SJSA1 (cell line): Measurements from ENCODE around the gene LRRC75A. TPM values are rescaled to one million over a fixed set of nuclear protein-coding genes. Genes with fewer than 3 reads are reported as not detected.
"Not testable (repeated sequence)": the region's sequence is repeated elsewhere in the genome, so short reads cannot be mapped to it uniquely, and the experiment has no call there.

Experiments
- DNase-seq, 2 experiments: peaks; one replicate each; pipeline ENCODE4 v3.0.0-alpha.2; 2015 to 2020; ENCODE audit warnings: low spot score in 2 of 2, low read depth in 1 of 2
- H3K27ac ChIP-seq: fragments of 250-450 bp; sonication (Bioruptor Pico); 2 replicates; pipeline ENCODE4 v1.5.1; 2020; ENCODE audit warnings: mild to moderate bottlenecking, moderate library complexity
- H3K27me3 ChIP-seq: fragments of 250-450 bp; sonication (Bioruptor Pico); replicated peaks from 2 replicates; pipeline ENCODE4 v1.5.1; 2020; ENCODE audit warnings: mild to moderate bottlenecking, moderate library complexity
- H3K36me3 ChIP-seq: fragments of 250-450 bp; sonication (Bioruptor Pico); 2 replicates; pipeline ENCODE4 v1.5.1; 2020; ENCODE audit warnings: mild to moderate bottlenecking
- H3K4me1 ChIP-seq: fragments of 250-450 bp; sonication (Bioruptor Pico); replicated peaks from 2 replicates; pipeline ENCODE4 v1.6.1; 2021; ENCODE audit warnings: mild to moderate bottlenecking
- H3K4me3 ChIP-seq: fragments of 250-450 bp; sonication (Bioruptor Pico); 2 replicates; pipeline ENCODE4 v1.5.1; 2020; ENCODE audit warnings: mild to moderate bottlenecking
- H3K9me3 ChIP-seq: fragments of 250-450 bp; sonication (Bioruptor Pico); replicated peaks from 2 replicates; pipeline ENCODE4 v1.5.1; 2020; ENCODE audit warnings: mild to moderate bottlenecking
- total RNA-seq: library from RNA; depleted of rRNA; stranded (reverse); fragments of >200 nt; shearing (Covaris generic); gene quantifications from 2 replicates; pipeline ENCODE4 v1.2.3, GENCODE V29; 2014

The LRRC75A gene
- total RNA-seq, 1 experiment from 2014 or later = 0.39 TPM

- peaks cover 18% of the 10 kb centered on the region for H3K36me3 ChIP-seq
- no peaks in the 10 kb centered on the region for H3K4me1 ChIP-seq
- H3K4me3 ChIP-seq = no peak overlapping the region
- no peak for DNase-seq
- no peaks in the 10 kb centered on the region for H3K27me3 ChIP-seq
- no peak overlapping the region for H3K27ac ChIP-seq
- H3K9me3 ChIP-seq = no peaks in the 10 kb centered on the region
Measured at GRCh38 chr17:16462070-16462864, 29.7 kb downstream of the LRRC75A start.

- H3K36me3 ChIP-seq = peaks cover 20% of the 10 kb centered on the region
- H3K4me3 ChIP-seq = no peak overlapping the region
- no peaks in the 10 kb centered on the region for H3K27me3 ChIP-seq
- H3K27ac ChIP-seq = no peak overlapping the region
- no peaks in the 10 kb centered on the region for H3K4me1 ChIP-seq
- DNase-seq = no peak
- no peaks in the 10 kb centered on the region for H3K9me3 ChIP-seq
Measured at GRCh38 chr17:16461606-16461866, 30.5 kb downstream of the LRRC75A start.

GRCh38 chr17:16460796-16461605 lies 31.0 kb downstream of the LRRC75A start:
- Histone ChIP-seq H3K27me3 (no peaks in the 10 kb centered on the region), H3K9me3 (no peaks in the 10 kb centered on the region), H3K4me3 (no peak overlapping the region), H3K36me3 (peaks cover 20% of the 10 kb centered on the region), H3K4me1 (no peaks in the 10 kb centered on the region), H3K27ac (no peak overlapping the region)
- no peak for DNase-seq

GRCh38 chr17:16459855-16460550 lies 32.0 kb downstream of the LRRC75A start:
- Histone ChIP-seq H3K9me3 (no peaks in the 10 kb centered on the region), H3K4me1 (no peaks in the 10 kb centered on the region), H3K36me3 (peaks cover 20% of the 10 kb centered on the region), H3K4me3 (no peak overlapping the region), H3K27ac (no peak overlapping the region), H3K27me3 (no peaks in the 10 kb centered on the region)
- DNase-seq = no peak

- H3K4me3 ChIP-seq = no peak overlapping the region
- H3K4me1 ChIP-seq = no peaks in the 10 kb centered on the region
- no peaks in the 10 kb centered on the region for H3K9me3 ChIP-seq
- H3K27me3 ChIP-seq = no peaks in the 10 kb centered on the region
- H3K27ac ChIP-seq = no peak overlapping the region
- no peak for DNase-seq
- H3K36me3 ChIP-seq = peaks cover 20% of the 10 kb centered on the region
Measured at GRCh38 chr17:16459271-16459670, 32.7 kb downstream of the LRRC75A start.

- Histone ChIP-seq H3K27me3 (no peaks in the 10 kb centered on the region), H3K36me3 (peaks cover 10% of the 10 kb centered on the region; the same call in 1 of the 2 replicates), H3K27ac (no peak overlapping the region), H3K9me3 (no peaks in the 10 kb centered on the region), H3K4me1 (peaks cover 6% of the 10 kb centered on the region; the same call in 1 of the 2 replicates), H3K4me3 (no peak overlapping the region)
- DNase-seq = no peak
Measured at GRCh38 chr17:16456742-16457316, 35.2 kb downstream of the LRRC75A start.

GRCh38 chr17:16455997-16456741 lies 35.8 kb downstream of the LRRC75A start:
- Histone ChIP-seq H3K27ac (no peak overlapping the region), H3K27me3 (no peaks in the 10 kb centered on the region), H3K36me3 (peaks cover 11% of the 10 kb centered on the region; the same call in 1 of the 2 replicates), H3K9me3 (no peaks in the 10 kb centered on the region), H3K4me1 (peaks cover 6% of the 10 kb centered on the region; the same call in 1 of the 2 replicates), H3K4me3 (no peak overlapping the region)
- no peak for DNase-seq

GRCh38 chr17:16453493-16453851 lies 38.5 kb downstream of the LRRC75A start:
- no peak for DNase-seq
- H3K27me3 ChIP-seq = no peaks in the 10 kb centered on the region
- no peaks in the 10 kb centered on the region for H3K9me3 ChIP-seq
- peaks cover 17% of the 10 kb centered on the region for H3K4me1 ChIP-seq
- no peak overlapping the region for H3K4me3 ChIP-seq
- peaks cover 32% of the 10 kb centered on the region for H3K36me3 ChIP-seq
- H3K27ac ChIP-seq = no peak overlapping the region

- not testable (repeated sequence) for H3K9me3 ChIP-seq, H3K4me3 ChIP-seq, DNase-seq, H3K27ac ChIP-seq, H3K27me3 ChIP-seq
- H3K36me3 ChIP-seq = peaks cover 42% of the 10 kb centered on the region
- peaks cover 22% of the 10 kb centered on the region for H3K4me1 ChIP-seq
Measured at GRCh38 chr17:16452268-16452667, 39.7 kb downstream of the LRRC75A start.

- Histone ChIP-seq H3K27me3 (no peaks in the 10 kb centered on the region), H3K9me3 (no peaks in the 10 kb centered on the region), H3K27ac (no peak overlapping the region), H3K4me1 (peaks cover 22% of the 10 kb centered on the region), H3K36me3 (peaks cover 63% of the 10 kb centered on the region), H3K4me3 (no peak overlapping the region)
- DNase-seq = no peak
Measured at GRCh38 chr17:16450028-16450427, 42.0 kb downstream of the LRRC75A start.

- peaks cover 22% of the 10 kb centered on the region for H3K4me1 ChIP-seq
Measured at GRCh38 chr17:16449121-16449570, 42.8 kb downstream of the LRRC75A start.

GRCh38 chr17:16448490-16448889 lies 43.5 kb downstream of the LRRC75A start:
- H3K27me3 ChIP-seq = no peaks in the 10 kb centered on the region
- H3K4me1 ChIP-seq = peaks cover 28% of the 10 kb centered on the region
- no peak overlapping the region for H3K4me3 ChIP-seq
- H3K9me3 ChIP-seq = no peaks in the 10 kb centered on the region
- peaks cover 70% of the 10 kb centered on the region for H3K36me3 ChIP-seq
- DNase-seq = no peak
- no peak overlapping the region for H3K27ac ChIP-seq

More at GRCh38 chr17:16449121-16449570, 42.8 kb downstream of the LRRC75A start:
- 0 out of 2 replicates have a peak overlapping the region, but pooled peaks have one; percentile 17 for H3K27ac ChIP-seq
- H3K36me3 ChIP-seq = peaks cover 67% of the 10 kb centered on the region
- H3K27me3 ChIP-seq = no peaks in the 10 kb centered on the region
- DNase-seq = peak in 1 of 2 experiments; percentile 24
- H3K4me3 ChIP-seq = no peak overlapping the region
- no peaks in the 10 kb centered on the region for H3K9me3 ChIP-seq

GRCh38 chr17:16447676-16448075 lies 44.3 kb downstream of the LRRC75A start:
- H3K27me3 ChIP-seq = no peaks in the 10 kb centered on the region
- no peak for DNase-seq
- no peaks in the 10 kb centered on the region for H3K9me3 ChIP-seq
- no peak overlapping the region for H3K27ac ChIP-seq
- H3K4me3 ChIP-seq = no peak overlapping the region
- H3K4me1 ChIP-seq = peaks cover 24% of the 10 kb centered on the region
- H3K36me3 ChIP-seq = peaks cover 78% of the 10 kb centered on the region
